ENCODE measurements around the gene PCDHA4.
"Not testable (repeated sequence)": the region's sequence is repeated elsewhere in the genome, so short reads cannot be mapped to it uniquely, and the experiment has no call there.

GRCh38 chr5:140848139-140849102 is 41.6 kb downstream of the PCDHA4 start, which contains the start of gene PCDHA9:
- TF ChIP-seq, protein P1, sequence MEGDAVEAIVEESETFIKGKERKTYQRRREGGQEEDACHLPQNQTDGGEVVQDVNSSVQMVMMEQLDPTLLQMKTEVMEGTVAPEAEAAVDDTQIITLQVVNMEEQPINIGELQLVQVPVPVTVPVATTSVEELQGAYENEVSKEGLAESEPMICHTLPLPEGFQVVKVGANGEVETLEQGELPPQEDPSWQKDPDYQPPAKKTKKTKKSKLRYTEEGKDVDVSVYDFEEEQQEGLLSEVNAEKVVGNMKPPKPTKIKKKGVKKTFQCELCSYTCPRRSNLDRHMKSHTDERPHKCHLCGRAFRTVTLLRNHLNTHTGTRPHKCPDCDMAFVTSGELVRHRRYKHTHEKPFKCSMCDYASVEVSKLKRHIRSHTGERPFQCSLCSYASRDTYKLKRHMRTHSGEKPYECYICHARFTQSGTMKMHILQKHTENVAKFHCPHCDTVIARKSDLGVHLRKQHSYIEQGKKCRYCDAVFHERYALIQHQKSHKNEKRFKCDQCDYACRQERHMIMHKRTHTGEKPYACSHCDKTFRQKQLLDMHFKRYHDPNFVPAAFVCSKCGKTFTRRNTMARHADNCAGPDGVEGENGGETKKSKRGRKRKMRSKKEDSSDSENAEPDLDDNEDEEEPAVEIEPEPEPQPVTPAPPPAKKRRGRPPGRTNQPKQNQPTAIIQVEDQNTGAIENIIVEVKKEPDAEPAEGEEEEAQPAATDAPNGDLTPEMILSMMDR (IDR thresholded peaks at IDR 0.05), result peak; percentile 9
- TF ChIP-seq EZH2phosphoT487, EZH2 (IDR thresholded peaks at IDR 0.05): not testable (repeated sequence)
